LNCaP clone FGC (cell line): Measurements from ENCODE around the gene MARK3.

ENCODE experiments used
- DNase-seq: peaks from one replicate; pipeline ENCODE4 v3.0.0-alpha.2; 2011; ENCODE audit warnings: low read depth
- H3K4me3 ChIP-seq: 2 replicates; pipeline ENCODE4 v1.5.1; 2011; ENCODE audit warnings: mild to moderate bottlenecking, low read depth, low read length, control low read depth
- TF ChIP-seq, protein P1 (sequence below): IDR thresholded peaks from 2 replicates; pipeline ENCODE4 v1.5.1; 2012; ENCODE audit warnings: mild to moderate bottlenecking; ENCODE audit not compliant: control insufficient read depth, insufficient read depth; ENCODE audit errors: extremely low read depth

Gene MARK3

GRCh38 chr14:103544388-103545218, 159.4 kb downstream of the MARK3 start:
- DNase-seq: no peak
- H3K4me3 ChIP-seq: no peak overlapping the region
- TF ChIP-seq, protein P1, sequence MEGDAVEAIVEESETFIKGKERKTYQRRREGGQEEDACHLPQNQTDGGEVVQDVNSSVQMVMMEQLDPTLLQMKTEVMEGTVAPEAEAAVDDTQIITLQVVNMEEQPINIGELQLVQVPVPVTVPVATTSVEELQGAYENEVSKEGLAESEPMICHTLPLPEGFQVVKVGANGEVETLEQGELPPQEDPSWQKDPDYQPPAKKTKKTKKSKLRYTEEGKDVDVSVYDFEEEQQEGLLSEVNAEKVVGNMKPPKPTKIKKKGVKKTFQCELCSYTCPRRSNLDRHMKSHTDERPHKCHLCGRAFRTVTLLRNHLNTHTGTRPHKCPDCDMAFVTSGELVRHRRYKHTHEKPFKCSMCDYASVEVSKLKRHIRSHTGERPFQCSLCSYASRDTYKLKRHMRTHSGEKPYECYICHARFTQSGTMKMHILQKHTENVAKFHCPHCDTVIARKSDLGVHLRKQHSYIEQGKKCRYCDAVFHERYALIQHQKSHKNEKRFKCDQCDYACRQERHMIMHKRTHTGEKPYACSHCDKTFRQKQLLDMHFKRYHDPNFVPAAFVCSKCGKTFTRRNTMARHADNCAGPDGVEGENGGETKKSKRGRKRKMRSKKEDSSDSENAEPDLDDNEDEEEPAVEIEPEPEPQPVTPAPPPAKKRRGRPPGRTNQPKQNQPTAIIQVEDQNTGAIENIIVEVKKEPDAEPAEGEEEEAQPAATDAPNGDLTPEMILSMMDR: no peak

- TF ChIP-seq, protein P1: no peak
- no peak for DNase-seq
- no peak overlapping the region for H3K4me3 ChIP-seq
Observed at GRCh38 chr14:103545219-103545914, 160.2 kb downstream of the MARK3 start.

GRCh38 chr14:103545915-103546651, 160.9 kb downstream of the MARK3 start:
- TF ChIP-seq, protein P1: no peak
- H3K4me3 ChIP-seq: no peak overlapping the region
- DNase-seq: no peak

- no peak for DNase-seq
- TF ChIP-seq, protein P1: peak; percentile 93
- no peak overlapping the region for H3K4me3 ChIP-seq
Observed at GRCh38 chr14:103546652-103547454, 161.6 kb downstream of the MARK3 start.

- TF ChIP-seq, protein P1: no peak
- H3K4me3 ChIP-seq: no peak overlapping the region
- DNase-seq: no peak
Observed at GRCh38 chr14:103547455-103547940, 162.3 kb downstream of the MARK3 start.

DNA sequence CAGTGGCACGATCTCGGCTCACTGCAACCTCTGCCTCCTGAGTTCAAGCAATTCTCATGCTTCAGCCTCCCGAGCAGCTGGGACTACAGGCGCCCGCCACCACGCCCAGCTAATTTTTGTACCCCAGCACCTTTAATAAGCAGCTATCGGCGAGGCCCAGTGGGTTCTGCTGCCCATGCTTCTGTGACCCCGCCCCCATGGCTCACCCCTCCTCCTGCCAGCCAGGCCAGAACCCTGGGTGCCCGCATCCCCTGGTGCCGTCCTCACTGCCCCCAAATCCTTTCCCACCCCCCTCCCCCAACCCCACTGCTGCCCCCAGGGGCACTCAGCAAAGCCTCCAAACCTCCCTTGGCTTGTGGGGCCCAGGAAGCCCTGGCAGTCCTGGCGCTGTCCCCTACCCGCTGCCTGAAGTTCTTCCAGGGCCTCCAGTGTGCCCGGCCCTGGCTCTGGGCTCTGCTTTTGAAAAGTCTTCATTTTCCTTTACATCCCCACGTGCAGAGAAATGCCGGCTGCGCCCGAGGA, 162.8 kb downstream of the MARK3 start:
- no peak for DNase-seq
- no peak overlapping the region for H3K4me3 ChIP-seq
- TF ChIP-seq, protein P1: no peak
